Measurements from ENCODE around the gene PIK3C2G. TPM values are rescaled to one million over a fixed set of nuclear protein-coding genes. Genes with fewer than 3 reads are reported as not detected.

Gene PIK3C2G
- total RNA-seq, 2 experiments from 2014 or later, result not detected

- Histone ChIP-seq H3K9me2 (ENCODE audit: insufficient read depth, low read length) (no peaks in the 10 kb centered on the region), H3K4me1 (ENCODE audit: insufficient read depth, low read length, poor library complexity, severe bottlenecking) (no peaks in the 10 kb centered on the region), H3K79me2 (ENCODE audit: insufficient read depth, low read depth, low read length) (no peaks in the 10 kb centered on the region), H3K4me3 (ENCODE audit: low read depth, low read length, poor library complexity, severe bottlenecking) (no peak overlapping the region), H3K4me2 (ENCODE audit: low read length) (no peak overlapping the region), H2AFZ (ENCODE audit: low read length) (no peak overlapping the region), H3K36me3 (ENCODE audit: insufficient read depth, low read length) (no peaks in the 10 kb centered on the region), H3K27ac (ENCODE audit: low read depth, low read length, poor library complexity, severe bottlenecking) (no peak overlapping the region), H3K9me3 (ENCODE audit: low read length) (no peaks in the 10 kb centered on the region), H4K20me1 (ENCODE audit: insufficient read depth, low read length) (no peaks in the 10 kb centered on the region)
- intact Hi-C loops (cut with micrococcal nuclease; ENCODE audit: unreplicated experiment), result no loop called here
- DNase-seq (ENCODE audit: low spot score), result no peak
- CTCF ChIA-PET (ENCODE audit: unreplicated experiment), result no interaction called here
- POLR2A ChIA-PET, result no interaction called here
- BruUV-seq (replicated peaks), result no TSS peak
- TF ChIP-seq CTCF (conservative IDR thresholded peaks at IDR 0.05; ENCODE audit: low read length) (no peak), EZH2phosphoT487 (IDR thresholded peaks at IDR 0.05; ENCODE audit: borderline replicate concordance, low read depth, low read length) (no peak)
Measured at GRCh38 chr12:18368594-18368993, 107.3 kb downstream of the PIK3C2G start.

- TF ChIP-seq CTCF (conservative IDR thresholded peaks at IDR 0.05; ENCODE audit: low read length) (no peak), EZH2phosphoT487 (IDR thresholded peaks at IDR 0.05; ENCODE audit: borderline replicate concordance, low read depth, low read length) (no peak)
- POLR2A ChIA-PET, result no interaction called here
- Histone ChIP-seq H3K4me1 (ENCODE audit: insufficient read depth, low read length, poor library complexity, severe bottlenecking) (no peaks in the 10 kb centered on the region), H3K79me2 (ENCODE audit: insufficient read depth, low read depth, low read length) (no peaks in the 10 kb centered on the region), H3K9me2 (ENCODE audit: insufficient read depth, low read length) (no peaks in the 10 kb centered on the region), H3K4me2 (ENCODE audit: low read length) (no peak overlapping the region), H2AFZ (ENCODE audit: low read length) (no peak overlapping the region), H3K36me3 (ENCODE audit: insufficient read depth, low read length) (no peaks in the 10 kb centered on the region), H3K4me3 (ENCODE audit: low read depth, low read length, poor library complexity, severe bottlenecking) (no peak overlapping the region), H3K27ac (ENCODE audit: low read depth, low read length, poor library complexity, severe bottlenecking) (no peak overlapping the region), H3K9me3 (ENCODE audit: low read length) (no peaks in the 10 kb centered on the region), H4K20me1 (ENCODE audit: insufficient read depth, low read length) (no peaks in the 10 kb centered on the region)
- BruUV-seq (replicated peaks), result no TSS peak
- no peak for DNase-seq (ENCODE audit: low spot score)
- intact Hi-C loops (cut with micrococcal nuclease; ENCODE audit: unreplicated experiment), result no loop called here
- CTCF ChIA-PET (ENCODE audit: unreplicated experiment), result no interaction called here
Measured at GRCh38 chr12:18373181-18373580, 111.9 kb downstream of the PIK3C2G start.

GRCh38 chr12:18375131-18375530, 113.8 kb downstream of the PIK3C2G start:
- H3K4me1 ChIP-seq (ENCODE audit: insufficient read depth, low read length, poor library complexity, severe bottlenecking), result no peaks in the 10 kb centered on the region
- no peak overlapping the region for H3K4me2 ChIP-seq (ENCODE audit: low read length)
- H3K9me2 ChIP-seq (ENCODE audit: insufficient read depth, low read length), result no peaks in the 10 kb centered on the region
- no peak overlapping the region for H2AFZ ChIP-seq (ENCODE audit: low read length)
- H3K79me2 ChIP-seq (ENCODE audit: insufficient read depth, low read depth, low read length), result no peaks in the 10 kb centered on the region
- BruUV-seq (replicated peaks), result no TSS peak
- no peaks in the 10 kb centered on the region for H4K20me1 ChIP-seq (ENCODE audit: insufficient read depth, low read length)
- DNase-seq (ENCODE audit: low spot score), result no peak
- no peaks in the 10 kb centered on the region for H3K9me3 ChIP-seq (ENCODE audit: low read length)
- CTCF ChIA-PET (ENCODE audit: unreplicated experiment), result no interaction called here
- TF ChIP-seq CTCF (conservative IDR thresholded peaks at IDR 0.05; ENCODE audit: low read length) (no peak), EZH2phosphoT487 (IDR thresholded peaks at IDR 0.05; ENCODE audit: borderline replicate concordance, low read depth, low read length) (no peak)
- H3K27ac ChIP-seq (ENCODE audit: low read depth, low read length, poor library complexity, severe bottlenecking), result no peak overlapping the region
- H3K36me3 ChIP-seq (ENCODE audit: insufficient read depth, low read length), result no peaks in the 10 kb centered on the region
- POLR2A ChIA-PET, result no interaction called here
- intact Hi-C loops (cut with micrococcal nuclease; ENCODE audit: unreplicated experiment), result no loop called here
- H3K4me3 ChIP-seq (ENCODE audit: low read depth, low read length, poor library complexity, severe bottlenecking), result no peak overlapping the region
